Liver (tissue), 9 donors: Measurements from ENCODE around the gene TOB1. TPM values are rescaled to one million over a fixed set of nuclear protein-coding genes. Genes with fewer than 3 reads are reported as not detected.

ENCODE experiments used
- DNase-seq: peaks from one replicate; pipeline ENCODE4 v3.0.0-alpha.2; 2017; ENCODE audit warnings: low spot score
- H3K27ac ChIP-seq, 2 donors: one replicate each; pipeline ENCODE4 v1.7.0; 2013; ENCODE audit warnings: inconsistent platforms in 2 of 2, low read length in 2 of 2, control low read depth in 1 of 2, low read depth in 1 of 2, mild to moderate bottlenecking in 1 of 2
- H3K27me3 ChIP-seq, 4 donors: one replicate each; pipeline versions ENCODE4 v1.6.1 to v1.7.0; 2013; ENCODE audit warnings: low read length in 3 of 4, inconsistent platforms in 1 of 4, mild to moderate bottlenecking in 1 of 4, moderate library complexity in 1 of 4; ENCODE audit not compliant: control insufficient read depth in 4 of 4, insufficient read depth in 4 of 4
- H3K36me3 ChIP-seq, 4 donors: one replicate each; pipeline versions ENCODE4 v1.6.1 to v1.7.0; 2013; ENCODE audit warnings: low read length in 3 of 4, mild to moderate bottlenecking in 3 of 4, low read depth in 1 of 4, moderate library complexity in 1 of 4; ENCODE audit not compliant: control insufficient read depth in 4 of 4, insufficient read depth in 3 of 4
- H3K4me1 ChIP-seq, 4 donors: one replicate each; pipeline versions ENCODE4 v1.6.1 to v1.7.0; 2013; ENCODE audit warnings: low read length in 3 of 4, mild to moderate bottlenecking in 3 of 4, moderate library complexity in 1 of 4; ENCODE audit not compliant: control insufficient read depth in 4 of 4, insufficient read depth in 4 of 4
- H3K4me3 ChIP-seq, 3 donors: one replicate each; pipeline versions ENCODE4 v1.6.1 to v1.7.0; 2013; ENCODE audit warnings: low read length in 3 of 3, control low read depth in 1 of 3, low read depth in 1 of 3, mild to moderate bottlenecking in 1 of 3
- H3K9ac ChIP-seq, 2 donors: one replicate each; pipeline ENCODE4 v1.7.0; 2013; ENCODE audit warnings: low read length in 2 of 2, mild to moderate bottlenecking in 2 of 2, moderate library complexity in 2 of 2, control low read depth in 1 of 2, low read depth in 1 of 2
- H3K9me3 ChIP-seq, 4 donors: one replicate each; pipeline versions ENCODE4 v1.6.1 to v1.7.0; 2013; ENCODE audit warnings: low read length in 3 of 4; ENCODE audit not compliant: control insufficient read depth in 4 of 4
- ATF3 ChIP-seq: IDR thresholded peaks from 2 replicates; pipeline ENCODE4 v1.6.1; 2016; ENCODE audit warnings: antibody characterized with exemption
- CTCF ChIP-seq: fragments of 150-350 bp; IDR thresholded peaks from 2 replicates; pipeline ENCODE4 v1.5.1; 2017; ENCODE audit warnings: improper control_type of control experiment, low read depth, low read length; ENCODE audit not compliant: missing input control
- HNF4A ChIP-seq, 2 donors: conservative IDR thresholded peaks; 2 replicates each; pipeline ENCODE4 v1.6.1; 2016; ENCODE audit warnings: antibody characterized with exemption in 2 of 2, mild to moderate bottlenecking in 2 of 2
- HNF4G ChIP-seq: IDR thresholded peaks from 2 replicates; pipeline ENCODE4 v1.6.1; 2016; ENCODE audit warnings: antibody characterized with exemption
- RAD21 ChIP-seq, 2 donors: IDR thresholded peaks; 2 replicates each; pipeline ENCODE4 v1.6.1; 2016; ENCODE audit warnings: antibody characterized with exemption in 2 of 2, mild to moderate bottlenecking in 2 of 2
- REST ChIP-seq: IDR thresholded peaks from 2 replicates; pipeline ENCODE4 v1.6.1; 2016; ENCODE audit warnings: antibody characterized with exemption, mild to moderate bottlenecking
- YY1 ChIP-seq: IDR thresholded peaks from 2 replicates; pipeline ENCODE4 v1.6.1; 2016; ENCODE audit warnings: antibody characterized with exemption, mild to moderate bottlenecking
- polyA plus RNA-seq, 2 donors: library from polyadenylated mRNA; stranded (reverse) in 1 of 2; unstranded in 1 of 2; fragments of 200-250 nt in 1 of 2; fragments of >200 nt in 1 of 2; fragmentation: Nextera tagmentation in 1 of 2; extraction: Ambion mirVana in 1 of 2; gene quantifications; one replicate each; pipeline versions ENCODE4 v1.2.1 to v1.2.3, GENCODE V29; 2013 to 2015
- total RNA-seq, 2 donors: library from RNA; depleted of rRNA; stranded (reverse); fragments of >200 nt; gene quantifications; one replicate each; pipeline ENCODE4 v1.2.3, GENCODE V29; 2014
- TF ChIP-seq, protein P1 (sequence below): IDR thresholded peaks from 2 replicates; pipeline ENCODE4 v1.6.1; 2016; ENCODE audit warnings: antibody characterized with exemption
- donor health status: healthy.
- donor health status: healthy.
- donor health status: healthy.
- donor health status: healthy.
- donor health status: healthy.

Gene TOB1
- total and polyA plus RNA-seq, 4 donors: 10.2 to 132 (median 37.8) TPM

DNA sequence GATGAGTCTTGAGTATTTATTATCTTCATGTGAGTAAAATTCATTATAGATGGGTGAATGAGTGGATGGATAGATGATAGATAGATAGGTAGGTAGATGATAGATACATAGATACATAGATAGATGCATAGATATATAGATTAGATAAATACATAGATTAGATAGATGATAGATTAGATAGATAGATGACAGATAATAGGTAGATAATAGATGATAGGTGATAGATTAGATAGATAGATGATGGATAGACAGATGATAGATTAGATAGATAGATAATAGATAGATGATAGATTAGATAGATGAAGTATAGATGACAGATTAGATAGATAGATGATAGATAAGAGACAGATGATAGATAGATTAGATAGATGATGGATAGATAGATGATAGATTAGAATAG, 52.6 kb downstream of the TOB1 start:
- no peak overlapping the region for H3K9ac ChIP-seq
- H3K36me3 ChIP-seq: no peaks in the 10 kb centered on the region
- H3K4me3 ChIP-seq: no peak overlapping the region
- no peak overlapping the region for H3K27ac ChIP-seq
- no peak for TF ChIP-seq YY1
- TF ChIP-seq, protein P1, sequence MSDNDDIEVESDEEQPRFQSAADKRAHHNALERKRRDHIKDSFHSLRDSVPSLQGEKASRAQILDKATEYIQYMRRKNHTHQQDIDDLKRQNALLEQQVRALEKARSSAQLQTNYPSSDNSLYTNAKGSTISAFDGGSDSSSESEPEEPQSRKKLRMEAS: no peak
- TF ChIP-seq REST: no peak
- no peak for TF ChIP-seq RAD21 (IDR thresholded peaks at IDR 0.05)
- TF ChIP-seq CTCF: no peak
- no peak for TF ChIP-seq HNF4G
- TF ChIP-seq HNF4A (conservative IDR thresholded peaks at IDR 0.05): no peak
- no peak for TF ChIP-seq ATF3
- H3K27me3 ChIP-seq: no peaks in the 10 kb centered on the region
- DNase-seq: no peak
- H3K4me1 ChIP-seq: peaks cover 3 to 12% (median 7%) of the 10 kb centered on the region in 4 donors
- no peaks in the 10 kb centered on the region for H3K9me3 ChIP-seq

Other genes with a start within 250 kb of the TOB1 start
- gene ABCC3, start 231.5 kb downstream of the TOB1 start, total RNA-seq: 100 to 1,000 TPM in 1 of 2 donors, 10 to 100 TPM in 1; 10.5 to 197 TPM
- 10 to 100 TPM; 66.7 to 94.3 TPM for gene ABCC3, start 231.5 kb downstream of the TOB1 start, polyA plus RNA-seq
- gene ANKRD40, start 158.4 kb downstream of the TOB1 start, total RNA-seq: 10 to 100 TPM; 10.1 to 15.1 TPM
- 1 to 10 TPM; 6.2 to 9.3 TPM for gene ANKRD40, start 158.4 kb downstream of the TOB1 start, polyA plus RNA-seq
- 10 to 100 TPM; 26.0 to 26.5 TPM for gene LUC7L3, start 146.8 kb downstream of the TOB1 start, total RNA-seq
- 100 to 1,000 TPM in 1 of 2 donors, 10 to 100 TPM in 1; 15.5 to 126 TPM for gene LUC7L3, start 146.8 kb downstream of the TOB1 start, polyA plus RNA-seq
- gene ANKRD40CL, start 98.8 kb downstream of the TOB1 start, total RNA-seq: not detected
- gene ANKRD40CL, start 98.8 kb downstream of the TOB1 start, polyA plus RNA-seq: not detected
- under 1 TPM in 1 of 2 donors, not detected in 1; 0.19 TPM for gene WFIKKN2, start 30.8 kb downstream of the TOB1 start, total RNA-seq
- under 1 TPM; 0.02 to 0.07 TPM for gene WFIKKN2, start 30.8 kb downstream of the TOB1 start, polyA plus RNA-seq